Calu3 (cell line): ENCODE results near the gene PKHD1. TPM values are rescaled to one million over a fixed set of nuclear protein-coding genes. Genes with fewer than 3 reads are reported as not detected.

Experiments
- BruUV-seq: library from RNA; stranded (reverse); fragments of 400-500 nt; replicated peaks from 2 replicates; lab custom pipeline; 2021; lab: Mats Ljungman, UMichigan
- CTCF ChIA-PET: fragments of 300-600 bp; sonication (Branson Sonifier 250); formaldehyde crosslinking; loops from one replicate; lab custom pipeline; 2022; ENCODE audit warnings: antibody characterized with exemption; lab: Charles Lee
- DNase-seq: peaks from one replicate; pipeline ENCODE4 v3.0.0; 2022
- H3K27ac Mint-ChIP-seq: one replicate; pipeline ENCODE4 v1.8.0; 2022; ENCODE audit warnings: mixed read lengths; ENCODE audit not compliant: unreplicated experiment
- H3K27me3 Mint-ChIP-seq: one replicate; pipeline ENCODE4 v1.8.0; 2022; ENCODE audit warnings: mixed read lengths; ENCODE audit not compliant: unreplicated experiment
- H3K36me3 Mint-ChIP-seq: one replicate; pipeline ENCODE4 v1.8.0; 2022; ENCODE audit warnings: mild to moderate bottlenecking, moderate library complexity, mixed read lengths; ENCODE audit not compliant: insufficient read depth, unreplicated experiment
- H3K4me1 Mint-ChIP-seq: one replicate; pipeline ENCODE4 v1.8.0; 2022; ENCODE audit warnings: mild to moderate bottlenecking, low read depth, mixed read lengths; ENCODE audit not compliant: unreplicated experiment
- H3K4me3 Mint-ChIP-seq: one replicate; pipeline ENCODE4 v1.8.0; 2022; ENCODE audit warnings: mild to moderate bottlenecking, low read depth, moderate library complexity, mixed read lengths; ENCODE audit not compliant: unreplicated experiment
- H3K9me3 Mint-ChIP-seq: one replicate; pipeline ENCODE4 v1.8.0; 2022; ENCODE audit warnings: low read depth, mixed read lengths; ENCODE audit not compliant: unreplicated experiment
- intact Hi-C: fragments of 100-400 bp; cut with micrococcal nuclease; formaldehyde crosslinking; loops from one replicate; pipeline ENCODE4 v1.10.0; 2022; ENCODE audit not compliant: unreplicated experiment
- total RNA-seq: library from RNA; stranded (reverse); gene quantifications from 2 replicates; pipeline ENCODE4 v1.2.3, GENCODE V29; 2022
- TF ChIP-seq, protein P1 (sequence below): fragments of 200-600 bp; IDR thresholded peaks from one replicate; pipeline ENCODE4 v1.8.0; 2022; ENCODE audit warnings: antibody characterized with exemption; ENCODE audit not compliant: unreplicated experiment

Gene PKHD1
- total RNA-seq, 1 experiment from 2014 or later = 25.2 TPM

DNA sequence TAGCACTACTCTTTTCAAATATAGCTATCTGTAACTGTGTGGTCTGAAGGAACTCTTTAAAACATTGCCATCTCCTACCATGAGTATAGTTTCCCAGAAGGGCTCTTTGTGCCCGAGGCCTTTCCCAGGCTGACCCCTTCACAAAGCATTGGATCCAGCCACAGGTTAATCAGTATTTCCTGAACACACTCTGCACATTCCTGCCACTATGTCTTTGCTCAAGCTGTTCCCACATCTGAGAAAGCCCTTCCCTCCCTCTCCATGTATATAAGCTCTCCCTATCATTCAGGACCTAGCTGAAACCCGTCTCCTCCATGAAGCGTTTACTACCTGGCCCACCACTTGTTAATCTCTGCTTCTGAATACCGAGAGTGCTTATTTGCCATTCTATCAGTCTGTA lies 47.8 kb upstream of the PKHD1 start:
- BruUV-seq = no TSS peak
- no peak for DNase-seq
- no peaks in the 10 kb centered on the region for H3K9me3 Mint-ChIP-seq
- TF ChIP-seq, protein P1, sequence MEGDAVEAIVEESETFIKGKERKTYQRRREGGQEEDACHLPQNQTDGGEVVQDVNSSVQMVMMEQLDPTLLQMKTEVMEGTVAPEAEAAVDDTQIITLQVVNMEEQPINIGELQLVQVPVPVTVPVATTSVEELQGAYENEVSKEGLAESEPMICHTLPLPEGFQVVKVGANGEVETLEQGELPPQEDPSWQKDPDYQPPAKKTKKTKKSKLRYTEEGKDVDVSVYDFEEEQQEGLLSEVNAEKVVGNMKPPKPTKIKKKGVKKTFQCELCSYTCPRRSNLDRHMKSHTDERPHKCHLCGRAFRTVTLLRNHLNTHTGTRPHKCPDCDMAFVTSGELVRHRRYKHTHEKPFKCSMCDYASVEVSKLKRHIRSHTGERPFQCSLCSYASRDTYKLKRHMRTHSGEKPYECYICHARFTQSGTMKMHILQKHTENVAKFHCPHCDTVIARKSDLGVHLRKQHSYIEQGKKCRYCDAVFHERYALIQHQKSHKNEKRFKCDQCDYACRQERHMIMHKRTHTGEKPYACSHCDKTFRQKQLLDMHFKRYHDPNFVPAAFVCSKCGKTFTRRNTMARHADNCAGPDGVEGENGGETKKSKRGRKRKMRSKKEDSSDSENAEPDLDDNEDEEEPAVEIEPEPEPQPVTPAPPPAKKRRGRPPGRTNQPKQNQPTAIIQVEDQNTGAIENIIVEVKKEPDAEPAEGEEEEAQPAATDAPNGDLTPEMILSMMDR = no peak
- H3K27me3 Mint-ChIP-seq = peaks cover 17% of the 10 kb centered on the region
- CTCF ChIA-PET = no interaction called here
- no peaks in the 10 kb centered on the region for H3K36me3 Mint-ChIP-seq
- peaks cover 11% of the 10 kb centered on the region for H3K4me1 Mint-ChIP-seq
- no peak overlapping the region for H3K27ac Mint-ChIP-seq
- no peak overlapping the region for H3K4me3 Mint-ChIP-seq
- intact Hi-C loops = no loop called here

GRCh38 chr6:52134011-52134410 lies 46.6 kb upstream of the PKHD1 start:
- CTCF ChIA-PET = no interaction called here
- intact Hi-C loops = no loop called here
- Mint-ChIP-seq H3K4me1 (peaks cover 7% of the 10 kb centered on the region), H3K4me3 (no peak overlapping the region), H3K36me3 (no peaks in the 10 kb centered on the region), H3K27ac (no peak overlapping the region), H3K9me3 (no peaks in the 10 kb centered on the region), H3K27me3 (peaks cover 17% of the 10 kb centered on the region)
- no TSS peak for BruUV-seq
- DNase-seq = no peak
- TF ChIP-seq, protein P1 = no peak

GRCh38 chr6:52133324-52133723 lies 45.9 kb upstream of the PKHD1 start:
- Mint-ChIP-seq H3K4me1 (peaks cover 7% of the 10 kb centered on the region), H3K36me3 (no peaks in the 10 kb centered on the region), H3K9me3 (no peaks in the 10 kb centered on the region), H3K4me3 (no peak overlapping the region), H3K27me3 (peaks cover 17% of the 10 kb centered on the region), H3K27ac (no peak overlapping the region)
- no peak for DNase-seq
- intact Hi-C loops = no loop called here
- CTCF ChIA-PET = no interaction called here
- TF ChIP-seq, protein P1 = no peak
- no TSS peak for BruUV-seq

DNA sequence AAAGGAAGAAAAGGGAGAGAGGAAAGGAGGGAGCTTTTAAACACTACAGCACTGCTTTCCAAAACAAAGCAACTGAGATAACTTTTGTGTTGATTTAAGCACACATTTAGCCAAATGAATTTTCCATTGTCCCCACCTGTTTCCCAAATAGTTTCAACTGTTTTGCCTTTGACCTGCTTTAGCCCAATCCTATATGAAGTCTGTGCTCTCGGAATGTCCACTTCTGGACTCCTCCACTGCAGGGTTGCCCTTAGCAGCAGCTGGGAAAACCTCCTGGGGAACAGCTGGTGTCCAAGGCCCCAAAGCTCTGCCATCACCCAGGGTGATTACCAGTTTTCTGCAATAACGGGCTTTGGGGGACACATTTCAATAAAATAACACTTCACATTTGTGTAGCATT lies 44.9 kb upstream of the PKHD1 start:
- no peak overlapping the region for H3K27ac Mint-ChIP-seq
- TF ChIP-seq, protein P1 = no peak
- H3K4me3 Mint-ChIP-seq = no peak overlapping the region
- H3K9me3 Mint-ChIP-seq = no peaks in the 10 kb centered on the region
- H3K36me3 Mint-ChIP-seq = no peaks in the 10 kb centered on the region
- CTCF ChIA-PET = no interaction called here
- peaks cover 7% of the 10 kb centered on the region for H3K4me1 Mint-ChIP-seq
- BruUV-seq = no TSS peak
- no peak for DNase-seq
- peaks cover 17% of the 10 kb centered on the region for H3K27me3 Mint-ChIP-seq
- intact Hi-C loops = no loop called here
